ENCODE data around the gene HYCC2.
"Not testable (repeated sequence)": the region's sequence is repeated elsewhere in the genome, so short reads cannot be mapped to it uniquely, and the experiment has no call there.

GRCh38 chr2:201034355-201034754 lies 37.1 kb downstream of the HYCC2 start:
- not testable (repeated sequence) for TF ChIP-seq CTCF (conservative IDR thresholded peaks at IDR 0.05); ZFX (IDR thresholded peaks at IDR 0.05)

Data from C4-2B (cell line).